ENCODE data around the gene ZBTB1. TPM values are rescaled to one million over a fixed set of nuclear protein-coding genes. Genes with fewer than 3 reads are reported as not detected.

Gene ZBTB1
- total and polyA plus RNA-seq, 10 of the 15 experiments (the other 5 are each of a cell fraction or from before 2014, with no cell fraction given): 12.3 to 127 (median 40.0) TPM

DNA sequence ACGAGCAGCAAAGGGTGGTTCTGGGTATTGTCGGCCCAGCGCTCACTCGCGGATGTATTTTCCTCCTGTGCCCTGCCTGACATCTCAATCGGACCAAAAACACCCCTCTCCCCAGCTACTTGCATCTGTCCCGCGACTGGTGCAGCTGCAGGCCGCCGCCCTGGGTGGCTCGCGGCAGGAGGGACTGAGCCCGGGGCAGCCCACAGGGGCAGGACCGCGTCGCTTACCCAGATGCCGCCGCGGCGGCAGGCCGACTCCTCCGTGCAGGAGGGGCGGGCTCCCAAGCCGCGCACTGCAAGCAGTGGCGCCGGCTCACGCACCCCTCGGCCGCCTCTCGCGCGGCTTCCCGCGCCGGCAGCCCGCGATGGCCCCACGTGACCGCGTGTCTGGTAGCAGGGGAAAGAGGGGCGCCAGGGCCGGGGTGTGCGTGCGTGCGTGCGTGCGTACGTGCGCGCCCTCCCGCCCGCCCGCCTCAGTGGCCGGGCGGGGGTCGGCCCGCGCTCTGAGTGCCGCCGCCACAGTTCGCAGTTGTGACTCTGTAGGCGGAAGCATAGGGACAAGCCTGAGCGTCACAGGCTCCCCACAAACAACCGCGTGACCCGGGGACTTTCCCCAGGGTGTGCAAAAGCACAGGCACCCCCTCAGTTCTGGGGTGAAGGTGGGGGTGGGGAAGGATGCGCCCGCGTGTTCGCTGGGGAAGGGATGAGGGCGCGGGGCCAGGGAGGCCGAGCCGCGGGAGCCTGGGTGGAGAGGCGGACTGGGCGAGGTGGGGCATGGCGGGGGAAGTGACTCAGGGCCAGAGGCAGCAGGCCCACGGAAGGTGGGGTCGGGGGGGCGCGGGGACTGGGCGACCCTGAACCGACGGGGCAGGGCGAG, 898 bp upstream of the ZBTB1 start, which contains the start of gene ZBTB25 (continued):
- TF ChIP-seq, protein P1, sequence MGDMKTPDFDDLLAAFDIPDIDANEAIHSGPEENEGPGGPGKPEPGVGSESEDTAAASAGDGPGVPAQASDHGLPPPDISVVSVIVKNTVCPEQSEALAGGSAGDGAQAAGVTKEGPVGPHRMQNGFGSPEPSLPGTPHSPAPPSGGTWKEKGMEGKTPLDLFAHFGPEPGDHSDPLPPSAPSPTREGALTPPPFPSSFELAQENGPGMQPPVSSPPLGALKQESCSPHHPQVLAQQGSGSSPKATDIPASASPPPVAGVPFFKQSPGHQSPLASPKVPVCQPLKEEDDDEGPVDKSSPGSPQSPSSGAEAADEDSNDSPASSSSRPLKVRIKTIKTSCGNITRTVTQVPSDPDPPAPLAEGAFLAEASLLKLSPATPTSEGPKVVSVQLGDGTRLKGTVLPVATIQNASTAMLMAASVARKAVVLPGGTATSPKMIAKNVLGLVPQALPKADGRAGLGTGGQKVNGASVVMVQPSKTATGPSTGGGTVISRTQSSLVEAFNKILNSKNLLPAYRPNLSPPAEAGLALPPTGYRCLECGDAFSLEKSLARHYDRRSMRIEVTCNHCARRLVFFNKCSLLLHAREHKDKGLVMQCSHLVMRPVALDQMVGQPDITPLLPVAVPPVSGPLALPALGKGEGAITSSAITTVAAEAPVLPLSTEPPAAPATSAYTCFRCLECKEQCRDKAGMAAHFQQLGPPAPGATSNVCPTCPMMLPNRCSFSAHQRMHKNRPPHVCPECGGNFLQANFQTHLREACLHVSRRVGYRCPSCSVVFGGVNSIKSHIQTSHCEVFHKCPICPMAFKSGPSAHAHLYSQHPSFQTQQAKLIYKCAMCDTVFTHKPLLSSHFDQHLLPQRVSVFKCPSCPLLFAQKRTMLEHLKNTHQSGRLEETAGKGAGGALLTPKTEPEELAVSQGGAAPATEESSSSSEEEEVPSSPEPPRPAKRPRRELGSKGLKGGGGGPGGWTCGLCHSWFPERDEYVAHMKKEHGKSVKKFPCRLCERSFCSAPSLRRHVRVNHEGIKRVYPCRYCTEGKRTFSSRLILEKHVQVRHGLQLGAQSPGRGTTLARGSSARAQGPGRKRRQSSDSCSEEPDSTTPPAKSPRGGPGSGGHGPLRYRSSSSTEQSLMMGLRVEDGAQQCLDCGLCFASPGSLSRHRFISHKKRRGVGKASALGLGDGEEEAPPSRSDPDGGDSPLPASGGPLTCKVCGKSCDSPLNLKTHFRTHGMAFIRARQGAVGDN (IDR thresholded peaks at IDR 0.05): peak; percentile 95
- TF ChIP-seq HCFC1 (IDR thresholded peaks at IDR 0.05; ENCODE audit: low read length) (peak; percentile 6; the same call in 1 of the 2 replicates), RAD51 (IDR thresholded peaks at IDR 0.05) (peak; percentile 67), BACH1 (IDR thresholded peaks at IDR 0.05; ENCODE audit: borderline replicate concordance) (peak; percentile 46; the same call in 1 of the 2 replicates), CHD2 (IDR thresholded peaks at IDR 0.05; ENCODE audit: borderline replicate concordance, low read depth, low read length) (peak; percentile 97), TCF12 (IDR thresholded peaks at IDR 0.05; ENCODE audit: low read depth, low read length) (peak; percentile 69), NRF1 (conservative IDR thresholded peaks at IDR 0.05; ENCODE audit: low read depth, low read length) (peak; percentile 28; the same call in 1 of the 2 replicates), SMAD5 (IDR thresholded peaks at IDR 0.05; ENCODE audit: low read depth) (peak; percentile 21; the same call in 1 of the 2 replicates), RUNX3 (IDR thresholded peaks at IDR 0.05; ENCODE audit: low read length) (peak; percentile 74), ETV6 (conservative IDR thresholded peaks at IDR 0.05 in 1 of 2, IDR thresholded peaks at IDR 0.05 in 1 of 2; ENCODE audit: borderline replicate concordance in 1 of 2, low read depth in 1 of 2) (0 out of 4 replicates have a peak, but pooled peaks of 1 of the 2 experiments have one; percentile 2)
- TF ChIP-seq, protein P2, sequence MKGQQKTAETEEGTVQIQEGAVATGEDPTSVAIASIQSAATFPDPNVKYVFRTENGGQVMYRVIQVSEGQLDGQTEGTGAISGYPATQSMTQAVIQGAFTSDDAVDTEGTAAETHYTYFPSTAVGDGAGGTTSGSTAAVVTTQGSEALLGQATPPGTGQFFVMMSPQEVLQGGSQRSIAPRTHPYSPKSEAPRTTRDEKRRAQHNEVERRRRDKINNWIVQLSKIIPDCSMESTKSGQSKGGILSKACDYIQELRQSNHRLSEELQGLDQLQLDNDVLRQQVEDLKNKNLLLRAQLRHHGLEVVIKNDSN (IDR thresholded peaks at IDR 0.05; ENCODE audit: borderline replicate concordance, extremely low read length, insufficient read depth, low read depth, low read length): peak; percentile 94
- TF ChIP-seq, protein P3, sequence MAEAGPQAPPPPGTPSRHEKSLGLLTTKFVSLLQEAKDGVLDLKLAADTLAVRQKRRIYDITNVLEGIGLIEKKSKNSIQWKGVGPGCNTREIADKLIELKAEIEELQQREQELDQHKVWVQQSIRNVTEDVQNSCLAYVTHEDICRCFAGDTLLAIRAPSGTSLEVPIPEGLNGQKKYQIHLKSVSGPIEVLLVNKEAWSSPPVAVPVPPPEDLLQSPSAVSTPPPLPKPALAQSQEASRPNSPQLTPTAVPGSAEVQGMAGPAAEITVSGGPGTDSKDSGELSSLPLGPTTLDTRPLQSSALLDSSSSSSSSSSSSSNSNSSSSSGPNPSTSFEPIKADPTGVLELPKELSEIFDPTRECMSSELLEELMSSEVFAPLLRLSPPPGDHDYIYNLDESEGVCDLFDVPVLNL (IDR thresholded peaks at IDR 0.05; ENCODE audit: low read depth, low read length): peak; percentile 69
- TF ChIP-seq, protein P4, sequence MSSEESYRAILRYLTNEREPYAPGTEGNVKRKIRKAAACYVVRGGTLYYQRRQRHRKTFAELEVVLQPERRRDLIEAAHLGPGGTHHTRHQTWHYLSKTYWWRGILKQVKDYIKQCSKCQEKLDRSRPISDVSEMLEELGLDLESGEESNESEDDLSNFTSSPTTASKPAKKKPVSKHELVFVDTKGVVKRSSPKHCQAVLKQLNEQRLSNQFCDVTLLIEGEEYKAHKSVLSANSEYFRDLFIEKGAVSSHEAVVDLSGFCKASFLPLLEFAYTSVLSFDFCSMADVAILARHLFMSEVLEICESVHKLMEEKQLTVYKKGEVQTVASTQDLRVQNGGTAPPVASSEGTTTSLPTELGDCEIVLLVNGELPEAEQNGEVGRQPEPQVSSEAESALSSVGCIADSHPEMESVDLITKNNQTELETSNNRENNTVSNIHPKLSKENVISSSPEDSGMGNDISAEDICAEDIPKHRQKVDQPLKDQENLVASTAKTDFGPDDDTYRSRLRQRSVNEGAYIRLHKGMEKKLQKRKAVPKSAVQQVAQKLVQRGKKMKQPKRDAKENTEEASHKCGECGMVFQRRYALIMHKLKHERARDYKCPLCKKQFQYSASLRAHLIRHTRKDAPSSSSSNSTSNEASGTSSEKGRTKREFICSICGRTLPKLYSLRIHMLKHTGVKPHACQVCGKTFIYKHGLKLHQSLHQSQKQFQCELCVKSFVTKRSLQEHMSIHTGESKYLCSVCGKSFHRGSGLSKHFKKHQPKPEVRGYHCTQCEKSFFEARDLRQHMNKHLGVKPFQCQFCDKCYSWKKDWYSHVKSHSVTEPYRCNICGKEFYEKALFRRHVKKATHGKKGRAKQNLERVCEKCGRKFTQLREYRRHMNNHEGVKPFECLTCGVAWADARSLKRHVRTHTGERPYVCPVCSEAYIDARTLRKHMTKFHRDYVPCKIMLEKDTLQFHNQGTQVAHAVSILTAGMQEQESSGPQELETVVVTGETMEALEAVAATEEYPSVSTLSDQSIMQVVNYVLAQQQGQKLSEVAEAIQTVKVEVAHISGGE (CRISPR knock-in tag; IDR thresholded peaks at IDR 0.05): peak; percentile 69

All from GM12878 (cell line).